Neural cell (in vitro differentiated cells): ENCODE results near the gene NTNG1.

Source experiments
- EP300 ChIP-seq: fragments of 450-650 bp; conservative IDR thresholded peaks from 2 replicates; pipeline ENCODE4 v1.6.1; 2014; ENCODE audit warnings: antibody characterized with exemption, mild to moderate bottlenecking, moderate library complexity; ENCODE audit not compliant: poor library complexity, severe bottlenecking
- EZH2 ChIP-seq: fragments of 200-600, 300-800 bp; shearing (Covaris generic), sonication (generic); IDR thresholded peaks from 2 replicates; pipeline ENCODE4 v1.6.1; 2014; ENCODE audit warnings: antibody characterized with exemption, low read length, borderline replicate concordance, mild to moderate bottlenecking; ENCODE audit not compliant: insufficient read depth, poor library complexity, severe bottlenecking
- POLR2AphosphoS5 ChIP-seq: IDR thresholded peaks from 2 replicates; pipeline ENCODE4 v1.6.1; 2012
- RAD21 ChIP-seq: fragments of 450-650 bp; conservative IDR thresholded peaks from 2 replicates; pipeline ENCODE4 v1.6.1; 2014; ENCODE audit warnings: antibody characterized with exemption, mild to moderate bottlenecking, moderate library complexity
- SMC3 ChIP-seq: fragments of 450-650 bp; conservative IDR thresholded peaks from 2 replicates; pipeline ENCODE4 v1.6.1; 2014; ENCODE audit warnings: antibody characterized with exemption, mild to moderate bottlenecking, moderate library complexity; ENCODE audit not compliant: poor library complexity
- TF ChIP-seq, protein P1 (sequence below): fragments of 450-650 bp; IDR thresholded peaks from 2 replicates; pipeline ENCODE4 v1.5.1; 2014; ENCODE audit warnings: antibody characterized with exemption, mild to moderate bottlenecking, moderate library complexity; ENCODE audit not compliant: poor library complexity, severe bottlenecking
- TF ChIP-seq, protein P2 (sequence below): IDR thresholded peaks from 2 replicates; pipeline ENCODE4 v1.6.1; 2012; ENCODE audit warnings: borderline replicate concordance

GRCh38 chr1:107443860-107444259 is 303.0 kb downstream of the NTNG1 start:
- TF ChIP-seq, protein P1, sequence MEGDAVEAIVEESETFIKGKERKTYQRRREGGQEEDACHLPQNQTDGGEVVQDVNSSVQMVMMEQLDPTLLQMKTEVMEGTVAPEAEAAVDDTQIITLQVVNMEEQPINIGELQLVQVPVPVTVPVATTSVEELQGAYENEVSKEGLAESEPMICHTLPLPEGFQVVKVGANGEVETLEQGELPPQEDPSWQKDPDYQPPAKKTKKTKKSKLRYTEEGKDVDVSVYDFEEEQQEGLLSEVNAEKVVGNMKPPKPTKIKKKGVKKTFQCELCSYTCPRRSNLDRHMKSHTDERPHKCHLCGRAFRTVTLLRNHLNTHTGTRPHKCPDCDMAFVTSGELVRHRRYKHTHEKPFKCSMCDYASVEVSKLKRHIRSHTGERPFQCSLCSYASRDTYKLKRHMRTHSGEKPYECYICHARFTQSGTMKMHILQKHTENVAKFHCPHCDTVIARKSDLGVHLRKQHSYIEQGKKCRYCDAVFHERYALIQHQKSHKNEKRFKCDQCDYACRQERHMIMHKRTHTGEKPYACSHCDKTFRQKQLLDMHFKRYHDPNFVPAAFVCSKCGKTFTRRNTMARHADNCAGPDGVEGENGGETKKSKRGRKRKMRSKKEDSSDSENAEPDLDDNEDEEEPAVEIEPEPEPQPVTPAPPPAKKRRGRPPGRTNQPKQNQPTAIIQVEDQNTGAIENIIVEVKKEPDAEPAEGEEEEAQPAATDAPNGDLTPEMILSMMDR, result no peak
- TF ChIP-seq POLR2AphosphoS5, result no peak
- no peak for TF ChIP-seq EZH2
- no peak for TF ChIP-seq SMC3
- TF ChIP-seq, protein P2, sequence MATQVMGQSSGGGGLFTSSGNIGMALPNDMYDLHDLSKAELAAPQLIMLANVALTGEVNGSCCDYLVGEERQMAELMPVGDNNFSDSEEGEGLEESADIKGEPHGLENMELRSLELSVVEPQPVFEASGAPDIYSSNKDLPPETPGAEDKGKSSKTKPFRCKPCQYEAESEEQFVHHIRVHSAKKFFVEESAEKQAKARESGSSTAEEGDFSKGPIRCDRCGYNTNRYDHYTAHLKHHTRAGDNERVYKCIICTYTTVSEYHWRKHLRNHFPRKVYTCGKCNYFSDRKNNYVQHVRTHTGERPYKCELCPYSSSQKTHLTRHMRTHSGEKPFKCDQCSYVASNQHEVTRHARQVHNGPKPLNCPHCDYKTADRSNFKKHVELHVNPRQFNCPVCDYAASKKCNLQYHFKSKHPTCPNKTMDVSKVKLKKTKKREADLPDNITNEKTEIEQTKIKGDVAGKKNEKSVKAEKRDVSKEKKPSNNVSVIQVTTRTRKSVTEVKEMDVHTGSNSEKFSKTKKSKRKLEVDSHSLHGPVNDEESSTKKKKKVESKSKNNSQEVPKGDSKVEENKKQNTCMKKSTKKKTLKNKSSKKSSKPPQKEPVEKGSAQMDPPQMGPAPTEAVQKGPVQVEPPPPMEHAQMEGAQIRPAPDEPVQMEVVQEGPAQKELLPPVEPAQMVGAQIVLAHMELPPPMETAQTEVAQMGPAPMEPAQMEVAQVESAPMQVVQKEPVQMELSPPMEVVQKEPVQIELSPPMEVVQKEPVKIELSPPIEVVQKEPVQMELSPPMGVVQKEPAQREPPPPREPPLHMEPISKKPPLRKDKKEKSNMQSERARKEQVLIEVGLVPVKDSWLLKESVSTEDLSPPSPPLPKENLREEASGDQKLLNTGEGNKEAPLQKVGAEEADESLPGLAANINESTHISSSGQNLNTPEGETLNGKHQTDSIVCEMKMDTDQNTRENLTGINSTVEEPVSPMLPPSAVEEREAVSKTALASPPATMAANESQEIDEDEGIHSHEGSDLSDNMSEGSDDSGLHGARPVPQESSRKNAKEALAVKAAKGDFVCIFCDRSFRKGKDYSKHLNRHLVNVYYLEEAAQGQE, result no peak
- no peak for TF ChIP-seq EP300
- TF ChIP-seq RAD21, result no peak
